GM23338 (cell line): Measurements from ENCODE around the gene RHOB.

ENCODE experiments used
- CREB1 ChIP-seq: fragments of 250-450 bp; sonication (Bioruptor Pico); IDR thresholded peaks from 2 replicates; pipeline ENCODE4 v1.5.0; 2020; ENCODE audit warnings: low read depth, mild to moderate bottlenecking, moderate library complexity
- CTCF ChIP-seq, 2 experiments: fragments of 200-600 bp in 1 of 2; sonication (generic) in 1 of 2; conservative IDR thresholded peaks; 2 replicates each; pipeline versions ENCODE4 v1.5.1 to v1.6.1; 2016 to 2017; ENCODE audit warnings: antibody characterized with exemption in 2 of 2, low read depth in 2 of 2, mild to moderate bottlenecking in 2 of 2, moderate library complexity in 1 of 2
- EZH2 ChIP-seq: fragments of 200-600 bp; sonication (generic); IDR thresholded peaks from one replicate; pipeline ENCODE4 v1.8.0; 2017; ENCODE audit warnings: antibody characterized with exemption, mild to moderate bottlenecking, low read depth; ENCODE audit not compliant: unreplicated experiment
- JUNB ChIP-seq: IDR thresholded peaks from one replicate; pipeline ENCODE4 v1.6.1; 2016; ENCODE audit warnings: antibody characterized with exemption; ENCODE audit not compliant: unreplicated experiment
- NANOG ChIP-seq: IDR thresholded peaks from 2 replicates; pipeline ENCODE4 v1.6.1; 2016; ENCODE audit warnings: antibody characterized with exemption, borderline replicate concordance
- POLR2AphosphoS5 ChIP-seq: IDR thresholded peaks from 2 replicates; pipeline ENCODE4 v1.6.1; 2016; ENCODE audit warnings: antibody characterized with exemption, low read depth
- REST ChIP-seq: IDR thresholded peaks from one replicate; pipeline ENCODE4 v1.6.1; 2018; ENCODE audit warnings: antibody characterized with exemption; ENCODE audit not compliant: unreplicated experiment

- TF ChIP-seq CTCF (conservative IDR thresholded peaks at IDR 0.05; ENCODE audit: low read depth in 2 of 2) (no peak), EZH2 (no peak), REST (no peak), POLR2AphosphoS5 (no peak), CREB1 (CRISPR knock-in tag) (no peak), JUNB (no peak), NANOG (no peak)
Measured at GRCh38 chr2:20473128-20473527, 26.3 kb downstream of the RHOB start.
